DOHH2 (cell line): ENCODE measurements around the gene HOTAIR.

ENCODE experiments used
- EZH2phosphoT487 ChIP-seq: fragments of 200-600 bp; sonication (generic); IDR thresholded peaks from 2 replicates; pipeline ENCODE4 v1.6.1; 2017; ENCODE audit warnings: borderline replicate concordance, mild to moderate bottlenecking, antibody characterized with exemption, low read length, moderate library complexity, mixed read lengths
- TF ChIP-seq, protein P1 (sequence below): fragments of 200-600 bp; sonication (generic); IDR thresholded peaks from one replicate; pipeline ENCODE4 v1.5.1; 2014; ENCODE audit warnings: antibody characterized with exemption, mild to moderate bottlenecking, low read depth, low read length; ENCODE audit not compliant: poor library complexity, severe bottlenecking

DNA sequence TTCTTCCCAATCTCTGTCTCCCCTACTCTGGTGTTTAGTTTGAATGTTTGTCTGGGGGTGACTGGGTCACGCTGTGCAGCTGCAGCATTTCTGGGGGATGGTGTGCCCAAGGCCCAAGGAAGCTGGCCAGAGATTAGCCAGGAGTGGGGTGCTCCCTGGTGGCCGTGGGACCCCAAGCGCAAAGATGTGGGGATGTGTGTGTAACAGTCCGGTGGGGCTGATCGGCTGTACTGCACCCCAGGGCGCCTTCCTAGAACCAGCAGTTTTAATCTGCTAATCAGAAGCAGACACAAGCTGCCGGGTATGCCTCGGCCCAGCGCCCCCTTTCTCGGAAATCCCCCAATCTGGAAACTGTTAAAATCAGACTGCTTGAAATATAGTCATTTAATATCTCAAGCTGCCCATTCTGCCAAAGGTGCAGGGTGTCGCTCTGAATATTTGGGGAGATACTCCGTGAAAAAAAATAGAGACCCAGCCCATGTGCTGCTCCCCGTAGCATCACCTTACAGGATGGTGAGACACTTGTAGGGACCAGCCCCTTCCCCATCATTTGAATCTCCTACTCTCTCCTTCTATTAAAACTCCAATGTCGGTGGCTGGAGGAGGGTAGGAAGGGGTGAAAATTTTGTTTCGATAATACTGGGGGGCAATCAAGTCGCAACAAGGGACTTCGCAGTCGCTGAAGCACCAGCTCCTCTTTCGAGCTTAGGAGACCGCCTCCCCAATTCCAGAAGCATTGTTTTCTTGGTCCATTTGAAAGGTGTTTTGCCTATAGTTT is 29.5 kb upstream of the HOTAIR start:
- TF ChIP-seq, protein P1, sequence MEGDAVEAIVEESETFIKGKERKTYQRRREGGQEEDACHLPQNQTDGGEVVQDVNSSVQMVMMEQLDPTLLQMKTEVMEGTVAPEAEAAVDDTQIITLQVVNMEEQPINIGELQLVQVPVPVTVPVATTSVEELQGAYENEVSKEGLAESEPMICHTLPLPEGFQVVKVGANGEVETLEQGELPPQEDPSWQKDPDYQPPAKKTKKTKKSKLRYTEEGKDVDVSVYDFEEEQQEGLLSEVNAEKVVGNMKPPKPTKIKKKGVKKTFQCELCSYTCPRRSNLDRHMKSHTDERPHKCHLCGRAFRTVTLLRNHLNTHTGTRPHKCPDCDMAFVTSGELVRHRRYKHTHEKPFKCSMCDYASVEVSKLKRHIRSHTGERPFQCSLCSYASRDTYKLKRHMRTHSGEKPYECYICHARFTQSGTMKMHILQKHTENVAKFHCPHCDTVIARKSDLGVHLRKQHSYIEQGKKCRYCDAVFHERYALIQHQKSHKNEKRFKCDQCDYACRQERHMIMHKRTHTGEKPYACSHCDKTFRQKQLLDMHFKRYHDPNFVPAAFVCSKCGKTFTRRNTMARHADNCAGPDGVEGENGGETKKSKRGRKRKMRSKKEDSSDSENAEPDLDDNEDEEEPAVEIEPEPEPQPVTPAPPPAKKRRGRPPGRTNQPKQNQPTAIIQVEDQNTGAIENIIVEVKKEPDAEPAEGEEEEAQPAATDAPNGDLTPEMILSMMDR, result peak; percentile 14
- no peak for TF ChIP-seq EZH2phosphoT487
